ENCODE data around the gene ZDHHC9.
A peak's percentile ranks its signal among the peaks of the same experiment; 100 is the strongest.
"Not testable (repeated sequence)": the region's sequence is repeated elsewhere in the genome, so short reads cannot be mapped to it uniquely, and the experiment has no call there.

Gene ZDHHC9

GRCh38 chrX:129843459-129844306 lies at the start of gene ZDHHC9:
TSS of gene ZDHHC9 (minus strand) at chrX:129843886. CDS start at chrX:129841945, 1,941 bp downstream.
- no peak for FAIRE-seq

GRCh38 chrX:129877401-129877800 lies 33.7 kb upstream of the ZDHHC9 start:
- FAIRE-seq, result no peak

- no peak for FAIRE-seq
These were observed 33.2 kb upstream of the ZDHHC9 start for GRCh38 chrX:129876771-129877305.

- no peak for FAIRE-seq
These were observed 32.0 kb upstream of the ZDHHC9 start for GRCh38 chrX:129875669-129876068.

GRCh38 chrX:129872524-129872923 lies 28.8 kb upstream of the ZDHHC9 start:
- FAIRE-seq, result no peak

GRCh38 chrX:129866321-129866720 lies 22.6 kb upstream of the ZDHHC9 start:
- not testable (repeated sequence) for FAIRE-seq

GRCh38 chrX:129859134-129859533 lies 15.4 kb upstream of the ZDHHC9 start:
- FAIRE-seq, result not testable (repeated sequence)

- not testable (repeated sequence) for FAIRE-seq
These were observed 8.1 kb upstream of the ZDHHC9 start for GRCh38 chrX:129851825-129852224.

- no peak for FAIRE-seq
These were observed 3.0 kb upstream of the ZDHHC9 start for GRCh38 chrX:129846716-129847115.

- no peak for FAIRE-seq
These were observed 2.0 kb upstream of the ZDHHC9 start for GRCh38 chrX:129845616-129846190.

- FAIRE-seq, result no peak
These were observed 552 bp downstream of the ZDHHC9 start for GRCh38 chrX:129843209-129843458.

GRCh38 chrX:129842510-129843208 lies 1.0 kb downstream of the ZDHHC9 start:
- no peak for FAIRE-seq

GRCh38 chrX:129840344-129840743 lies 3.3 kb downstream of the ZDHHC9 start:
- FAIRE-seq, result no peak

- FAIRE-seq, result no peak
These were observed 6.9 kb downstream of the ZDHHC9 start for GRCh38 chrX:129836827-129837226.

GRCh38 chrX:129833153-129833990 lies 10.3 kb downstream of the ZDHHC9 start:
- no peak for FAIRE-seq

- no peak for FAIRE-seq
These were observed 12.4 kb downstream of the ZDHHC9 start for GRCh38 chrX:129831091-129831885.

GRCh38 chrX:129830494-129830893 lies 13.2 kb downstream of the ZDHHC9 start:
- FAIRE-seq, result no peak

- FAIRE-seq, result no peak
These were observed 17.8 kb downstream of the ZDHHC9 start for GRCh38 chrX:129825746-129826505.

GRCh38 chrX:129824620-129825019 lies 19.1 kb downstream of the ZDHHC9 start:
- no peak for FAIRE-seq

- no peak for FAIRE-seq
These were observed 20.2 kb downstream of the ZDHHC9 start for GRCh38 chrX:129823522-129823921.

- peak; percentile 74 for FAIRE-seq
These were observed 20.6 kb downstream of the ZDHHC9 start for GRCh38 chrX:129823115-129823514.

Measured in TTC549 (cell line).